Stimulated activated CD8-positive, alpha-beta memory T cell treated with anti-CD3 and anti-CD28 coated beads, Interleukin-2, amount 100 ng/mL, for 1 hour (primary cell): ENCODE measurements around the gene CALM3.

Experiments
- DNase-seq, 2 donors: peaks; one replicate each; pipeline ENCODE4 v3.0.0-alpha.2; 2020; ENCODE audit warnings: low read depth in 2 of 2

Gene CALM3

DNA sequence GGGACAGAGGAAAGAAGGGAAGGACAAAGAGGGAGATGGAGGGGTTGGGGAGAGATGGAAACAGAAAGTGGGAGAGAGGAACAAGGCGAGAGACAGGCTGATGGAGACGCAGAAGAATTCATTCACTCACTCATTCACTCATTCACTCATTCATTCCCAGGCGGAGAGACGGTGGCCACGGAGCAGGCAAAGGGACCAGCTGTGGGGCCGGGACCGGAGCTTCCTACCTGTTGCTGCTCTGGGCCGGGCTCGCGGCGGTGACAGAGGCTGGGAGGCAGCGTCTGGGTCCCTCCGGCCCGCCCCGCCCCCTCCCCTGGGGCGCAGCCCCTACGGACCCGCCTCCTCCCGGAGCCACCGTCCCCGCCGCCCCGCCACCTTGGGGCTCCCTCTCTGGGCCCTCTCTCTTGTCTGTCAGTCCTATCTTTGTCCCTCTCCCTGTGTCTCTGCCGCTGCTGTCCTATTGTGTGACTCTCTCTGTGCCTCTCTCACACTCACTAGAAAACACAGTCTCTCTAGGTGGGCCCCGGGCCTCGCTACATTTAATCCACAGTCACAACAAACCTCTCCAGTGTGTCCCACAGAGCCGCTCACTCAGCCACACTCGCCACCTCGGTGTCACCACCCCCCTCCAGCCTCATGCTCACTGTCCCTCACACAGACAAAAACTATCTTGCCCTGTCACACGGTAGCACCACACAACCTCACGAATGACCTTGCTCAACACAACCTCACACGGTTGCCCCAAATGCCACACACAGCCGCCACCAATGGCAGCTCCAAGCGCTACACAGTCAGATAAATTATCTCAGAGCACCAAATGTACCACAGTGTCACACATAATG, 35.0 kb downstream of the CALM3 start, which contains the start of gene GNG8:
Gene GNG8, minus strand, starts transcription at position 283 of the 842 bp plus-strand sequence. CDS start 1,520 bp downstream, outside the sequence.
- no peak for DNase-seq

DNA sequence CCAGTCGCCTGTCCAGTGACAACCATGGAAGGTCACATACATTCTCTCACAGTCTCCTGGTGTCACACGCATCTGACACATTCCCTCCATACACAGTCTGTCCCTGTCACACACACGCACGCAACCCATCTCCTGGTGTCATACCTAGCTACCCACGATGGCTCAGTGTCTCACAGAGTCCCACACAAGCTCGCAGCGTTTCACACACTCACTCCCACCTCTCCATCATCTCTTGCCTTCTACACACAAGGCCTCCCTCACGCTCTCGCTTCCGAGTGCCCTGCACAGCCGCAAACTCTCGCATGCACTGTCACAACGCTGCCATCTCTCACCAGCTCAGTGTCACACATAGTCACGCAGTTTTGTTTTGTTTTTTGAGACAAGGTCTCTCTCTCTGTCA, 36.1 kb downstream of the CALM3 start:
- DNase-seq = no peak

DNA sequence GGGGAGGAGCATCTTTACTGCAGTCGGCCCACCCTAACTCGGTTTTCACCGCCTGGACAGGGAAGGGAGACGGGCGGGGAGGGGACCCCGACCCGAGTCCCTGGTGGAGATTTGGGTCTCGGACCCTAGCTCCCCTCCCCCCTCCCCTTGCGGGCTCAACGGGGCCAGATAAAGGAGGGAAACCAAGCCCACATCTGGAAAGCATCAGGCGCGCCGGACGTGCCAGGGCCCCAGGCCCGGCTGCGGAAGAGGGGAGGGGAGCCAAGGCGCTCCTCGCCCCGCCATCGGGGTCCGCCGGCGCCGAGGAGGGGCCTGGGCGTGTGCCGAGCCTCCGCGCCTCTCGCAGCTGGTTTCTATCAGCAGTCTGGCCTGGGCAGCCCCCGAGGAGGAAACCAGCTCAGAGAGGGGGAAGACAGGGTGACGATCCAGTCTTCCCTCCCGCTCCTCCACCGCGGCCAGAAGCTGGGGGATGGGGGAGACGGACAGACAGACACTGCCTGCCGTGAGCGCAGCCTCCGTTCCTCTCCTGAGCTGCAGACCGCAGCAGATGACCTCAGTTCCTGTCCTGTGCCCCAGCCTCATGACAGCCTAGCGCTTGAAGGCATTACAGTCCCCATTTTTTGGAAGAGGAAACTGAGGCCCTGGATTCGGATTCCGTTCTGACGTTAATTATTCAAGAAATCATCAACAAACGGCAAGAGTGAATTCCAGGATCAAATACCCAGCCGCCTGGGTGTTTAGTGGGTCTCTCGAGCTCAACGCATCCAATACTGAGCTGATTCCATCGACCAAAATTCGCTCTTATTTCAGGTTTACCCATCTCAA, 38.4 kb downstream of the CALM3 start:
- no peak for DNase-seq

DNA sequence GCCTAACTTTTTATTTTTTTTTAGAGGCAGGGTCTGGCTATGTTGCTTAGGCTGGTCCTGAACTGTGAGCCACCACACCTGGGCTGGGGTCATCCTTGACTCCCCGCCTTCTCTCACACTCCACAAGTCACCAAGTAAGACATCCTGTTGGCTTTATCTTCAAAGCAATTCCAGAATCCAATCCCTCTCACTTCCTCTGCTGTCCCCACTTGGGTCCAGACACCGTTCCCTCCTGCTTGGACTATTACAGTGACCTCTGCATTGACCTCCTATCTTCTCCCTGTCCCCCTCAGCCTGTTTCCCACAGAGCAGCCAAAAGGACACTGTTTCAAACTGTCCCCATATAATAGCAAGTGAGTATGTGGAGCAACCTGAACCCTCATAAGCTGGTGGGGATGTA, 39.5 kb downstream of the CALM3 start:
- no peak for DNase-seq

DNA sequence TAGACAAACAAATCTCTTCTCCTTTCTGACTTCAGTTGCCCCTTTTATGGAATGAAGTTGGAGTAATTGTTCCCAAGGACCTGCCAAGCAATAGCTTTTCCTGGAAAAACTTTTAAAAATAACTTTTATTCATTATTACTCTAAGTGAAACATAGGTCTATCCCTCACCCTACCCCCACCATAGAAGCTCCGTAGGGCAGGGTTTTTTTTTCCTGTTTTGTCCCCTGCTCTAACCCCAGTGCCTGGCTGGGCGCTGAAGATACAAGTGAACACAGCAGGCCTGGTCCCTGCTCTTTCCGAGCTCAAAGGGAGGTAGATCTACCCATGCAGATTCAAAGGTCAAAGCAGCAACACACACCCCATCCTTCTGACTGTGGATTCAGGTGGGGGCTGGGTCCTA, 43.6 kb downstream of the CALM3 start:
- no peak for DNase-seq

DNA sequence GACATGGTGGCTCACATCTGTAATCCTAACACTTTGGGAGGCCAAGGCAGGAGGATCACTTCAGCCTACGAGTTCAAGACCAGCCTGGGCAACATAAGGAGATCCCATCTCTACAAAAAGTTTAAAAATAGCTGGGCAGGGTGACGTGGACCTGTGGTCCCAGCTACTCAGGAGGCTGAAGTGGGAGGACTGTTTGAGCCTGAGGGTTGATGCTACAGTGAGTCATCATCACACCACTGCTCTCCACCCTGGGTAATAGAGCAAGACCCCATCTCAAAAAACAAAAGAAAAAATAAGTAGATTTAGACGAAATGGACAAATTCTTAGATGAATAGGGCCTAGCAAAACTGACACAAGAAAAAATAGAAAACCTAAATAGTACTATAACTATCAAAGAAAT, 45.3 kb downstream of the CALM3 start:
- DNase-seq = no peak

DNA sequence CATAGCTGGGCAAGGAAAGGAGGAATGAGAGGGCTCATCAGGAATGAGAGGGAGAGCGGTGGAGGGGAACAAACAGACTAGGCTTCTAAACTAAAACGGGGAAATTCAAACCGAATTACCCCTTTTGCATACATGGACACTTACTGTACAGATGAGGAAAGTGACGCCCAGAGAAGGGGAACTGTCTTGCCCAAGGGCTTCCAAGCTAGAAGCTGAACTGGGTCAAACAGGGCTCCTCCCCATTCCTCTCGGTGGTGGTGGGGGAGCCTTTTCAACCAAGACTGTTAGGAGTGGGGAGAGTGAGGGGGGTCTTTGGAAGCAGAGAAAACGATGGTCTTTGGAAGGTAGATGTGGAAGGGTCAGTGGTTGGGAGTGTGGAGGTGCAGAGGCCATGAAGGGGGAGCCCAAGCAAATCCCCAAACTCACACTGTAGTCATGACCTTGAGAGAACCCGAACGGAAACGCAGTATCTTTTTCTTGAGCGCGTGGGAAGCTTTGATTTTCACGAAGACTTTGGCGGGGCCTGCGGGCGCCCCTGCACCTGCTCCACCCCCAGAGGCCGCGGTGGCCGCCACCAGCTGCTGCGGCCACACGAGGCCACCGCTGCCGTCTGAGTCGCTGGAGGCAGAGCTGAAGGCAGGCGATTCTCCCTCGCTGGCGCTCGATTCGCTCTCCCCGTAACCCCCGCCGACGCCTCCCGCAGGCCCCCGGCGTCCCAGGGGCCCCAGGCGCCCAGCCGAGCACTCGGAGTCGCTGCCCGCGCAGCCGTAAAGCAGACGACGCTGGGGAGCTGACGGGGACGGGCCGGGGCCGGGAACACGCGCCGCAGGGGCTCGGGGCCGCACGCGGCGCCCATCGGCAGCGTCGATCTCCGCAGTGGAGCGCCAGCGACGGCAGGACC, 47.2 kb downstream of the CALM3 start:
- DNase-seq = no peak

DNA sequence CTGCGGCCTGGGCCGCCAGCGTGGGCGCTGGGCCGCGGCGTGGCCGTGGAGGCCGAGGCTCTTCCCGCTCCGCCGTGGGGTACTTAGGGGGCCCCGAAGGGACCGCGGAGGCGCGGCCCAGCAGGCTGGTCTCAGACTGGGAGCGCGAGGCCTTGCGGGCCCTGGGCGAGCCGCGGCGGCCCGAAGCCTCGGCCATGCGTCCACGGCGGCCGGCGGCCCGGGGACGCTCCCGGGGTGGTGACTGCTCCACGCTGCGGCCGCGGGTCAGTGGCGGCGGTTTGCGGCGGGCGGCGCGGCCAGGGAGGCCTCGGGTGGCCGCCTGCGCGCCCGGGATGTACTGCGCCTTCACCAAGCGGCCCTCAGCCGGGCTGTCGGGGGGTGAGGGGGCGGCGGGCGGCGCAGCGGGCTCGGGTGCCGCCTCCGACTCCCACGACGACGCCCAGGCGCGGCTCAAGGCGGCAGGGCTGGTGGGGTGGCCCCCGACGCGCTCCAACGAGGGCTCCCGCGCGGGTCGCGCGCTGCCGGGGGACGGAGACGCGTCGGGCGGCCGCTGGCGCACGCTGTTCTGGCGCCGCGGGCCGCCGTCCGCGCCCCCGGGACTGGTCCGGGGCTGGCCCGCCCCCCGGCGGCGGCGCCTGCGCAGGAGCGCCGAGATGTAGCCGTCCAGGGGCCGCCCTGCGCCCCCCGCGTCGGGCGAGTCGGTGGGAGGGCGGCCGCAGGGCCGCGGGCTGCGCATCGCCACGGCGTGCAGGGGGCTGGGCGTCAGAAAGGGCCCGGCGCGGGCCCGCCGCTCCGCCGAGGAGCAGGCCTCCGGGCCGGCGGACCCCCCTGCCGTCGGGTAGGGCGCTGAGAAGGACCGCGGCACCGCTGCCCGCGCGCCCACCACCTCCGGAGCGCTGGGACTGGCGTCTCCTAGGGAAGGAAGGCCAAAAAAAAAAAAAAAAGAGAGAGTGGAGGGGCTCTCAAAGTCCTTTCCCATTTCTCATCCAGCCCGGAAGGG, 48.1 kb downstream of the CALM3 start:
- no peak for DNase-seq

DNA sequence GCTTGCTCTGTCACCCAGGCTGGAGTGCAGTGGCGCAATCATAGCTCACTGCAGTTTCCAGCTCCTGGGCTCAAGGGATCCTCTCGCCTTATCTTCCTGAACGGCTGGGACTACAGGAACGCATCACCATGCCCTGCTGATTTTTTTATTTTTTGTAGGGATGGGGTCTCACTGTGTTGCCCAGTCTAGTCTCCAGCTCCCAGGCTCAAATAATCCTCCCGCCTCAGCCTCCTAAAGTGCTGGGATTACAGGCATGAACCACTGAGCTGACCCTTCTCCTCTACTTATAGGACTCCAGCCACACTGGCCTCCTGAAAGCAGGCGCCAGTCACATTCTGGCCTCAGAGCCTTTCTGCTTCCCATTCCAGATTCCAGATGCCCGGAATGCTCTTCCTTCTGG, 49.3 kb downstream of the CALM3 start:
- DNase-seq = no peak

DNA sequence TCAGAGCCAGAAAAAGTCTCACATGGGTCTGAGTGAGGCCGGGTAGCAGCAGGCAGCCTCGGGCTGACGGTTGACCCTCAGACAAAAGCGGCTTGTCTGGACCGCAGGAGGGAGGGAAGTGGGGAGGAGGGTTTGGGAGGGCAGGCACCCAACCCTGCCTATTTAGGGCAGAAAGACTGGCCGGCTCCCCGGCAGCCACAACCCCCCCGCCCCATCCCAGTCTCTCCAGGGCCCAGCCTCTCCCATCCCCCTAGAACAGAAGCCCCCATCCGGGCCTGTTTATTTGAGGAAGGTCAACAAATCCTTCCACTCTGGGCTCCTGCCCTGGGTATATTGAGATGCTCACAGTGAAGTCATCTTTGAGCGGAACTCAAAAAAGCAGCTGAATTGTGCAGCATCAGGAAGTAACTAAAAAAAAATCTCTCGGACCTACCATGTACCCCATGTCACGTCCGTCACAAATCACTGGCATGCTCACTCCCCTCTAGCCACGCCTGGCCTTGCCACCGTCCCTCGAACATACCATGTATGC, 53.6 kb downstream of the CALM3 start:
- DNase-seq = no peak

DNA sequence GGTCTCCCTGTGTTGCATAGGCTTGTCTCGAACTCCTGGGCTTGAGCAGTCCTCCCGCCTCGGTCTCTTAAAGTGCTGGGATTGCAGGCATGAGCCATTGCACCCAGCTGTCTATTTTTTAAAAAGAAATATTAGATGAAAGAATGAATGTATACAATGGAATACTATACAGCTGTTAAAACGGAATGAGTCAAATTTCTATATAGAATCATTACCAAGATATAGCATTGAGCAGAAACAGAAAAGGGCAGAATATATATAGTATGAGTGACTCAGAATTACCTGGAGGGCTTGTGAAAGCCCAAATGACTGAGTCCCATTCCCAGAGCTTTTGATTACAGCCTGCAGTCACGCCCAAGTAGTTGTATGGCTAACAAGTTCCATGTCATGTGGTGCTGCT, 55.4 kb downstream of the CALM3 start:
- DNase-seq = no peak

DNA sequence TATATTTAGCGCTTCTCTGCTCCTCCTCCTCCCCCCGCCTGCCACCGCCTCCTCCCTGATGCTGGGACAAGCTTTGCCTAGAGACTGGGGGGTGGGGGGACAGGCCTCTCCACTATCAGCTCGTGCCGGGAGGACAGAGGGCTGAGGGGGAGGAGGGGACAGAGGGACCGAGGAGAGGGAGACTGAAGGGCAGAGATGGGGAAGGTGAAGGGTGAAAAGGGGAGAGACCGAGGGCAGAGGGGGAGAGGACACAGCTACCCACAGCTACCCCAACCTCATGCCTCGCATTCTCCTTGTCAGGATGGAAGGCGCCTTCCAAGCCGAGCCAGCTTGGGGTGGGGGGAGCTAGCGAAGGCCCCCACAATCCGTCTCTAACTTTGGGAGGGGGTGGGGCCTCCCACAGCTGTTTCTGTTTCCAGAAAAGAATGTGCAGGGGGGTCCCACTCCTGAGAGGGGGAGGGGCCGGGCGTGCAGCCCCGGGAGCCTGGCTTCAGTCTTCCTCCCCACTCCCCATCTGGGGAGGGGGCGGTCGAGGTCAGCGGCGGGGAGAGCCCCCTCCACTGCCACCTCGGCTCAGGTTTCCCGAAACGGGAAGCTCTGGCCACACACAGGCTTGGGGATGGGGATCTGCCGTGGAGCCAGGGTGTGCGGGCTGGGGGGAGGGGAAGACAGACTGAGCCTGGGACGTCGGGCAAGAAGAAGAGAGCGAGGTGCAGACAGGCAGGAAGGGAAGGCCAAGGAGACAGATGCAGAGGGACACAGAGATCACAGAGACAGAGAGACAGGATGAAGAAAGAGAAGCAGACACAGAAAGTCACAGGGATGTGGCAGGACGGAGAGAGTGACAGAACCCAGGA, 58.2 kb downstream of the CALM3 start:
- no peak for DNase-seq

DNA sequence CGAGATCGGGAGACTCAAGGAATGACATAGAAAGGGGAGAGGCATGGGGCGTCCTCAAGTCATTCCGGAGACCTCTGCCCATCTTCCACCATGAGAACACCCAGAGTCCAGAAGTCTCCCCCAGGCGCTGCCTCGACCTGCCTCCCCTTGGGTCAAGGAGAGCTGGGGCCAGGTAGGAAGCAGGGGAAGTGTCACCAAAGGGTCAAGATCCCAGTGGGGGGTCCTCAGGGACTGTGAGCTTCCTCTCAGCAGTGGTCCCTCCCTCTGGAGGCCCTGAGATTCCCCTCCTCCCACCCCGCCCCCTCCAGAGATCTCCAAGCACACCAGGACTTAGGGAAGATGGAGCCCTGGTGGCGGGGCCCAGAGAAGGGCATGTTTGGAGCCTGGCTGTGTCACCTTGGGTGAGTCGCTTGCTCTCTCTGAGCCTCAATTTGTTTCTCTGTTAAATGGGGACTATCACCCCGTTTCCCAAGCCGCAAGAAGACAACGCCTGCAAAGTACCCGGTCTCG, 58.9 kb downstream of the CALM3 start:
- no peak for DNase-seq
